SK-N-DZ (cell line): Measurements from ENCODE around the gene DRD4.
"Not testable (repeated sequence)": the region's sequence is repeated elsewhere in the genome, so short reads cannot be mapped to it uniquely, and the experiment has no call there.

Experiments
- DNase-seq: peaks from one replicate; pipeline ENCODE4 v3.0.0-alpha.2; 2015; ENCODE audit warnings: low spot score

DRD4 gene

DNA sequence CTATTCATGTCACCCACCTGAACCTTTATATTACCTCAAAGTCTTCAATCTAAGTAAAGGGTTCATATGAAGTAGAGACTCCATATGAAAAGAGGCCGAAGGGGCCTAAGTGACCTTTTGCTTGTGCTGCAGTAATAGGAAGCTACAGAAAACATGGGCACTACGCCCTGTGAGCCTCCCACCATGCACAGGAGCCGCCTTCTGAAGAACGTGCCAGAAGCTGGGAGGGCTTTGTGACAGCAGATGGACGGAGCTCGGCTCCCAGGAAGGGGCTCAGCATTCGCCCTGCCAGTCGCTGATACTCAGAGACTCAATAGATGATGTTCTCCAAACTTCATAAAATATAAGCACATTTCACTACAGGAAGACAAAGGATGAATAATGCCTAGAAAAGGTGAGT lies 36.8 kb downstream of the DRD4 start:
- no peak for DNase-seq

DNA sequence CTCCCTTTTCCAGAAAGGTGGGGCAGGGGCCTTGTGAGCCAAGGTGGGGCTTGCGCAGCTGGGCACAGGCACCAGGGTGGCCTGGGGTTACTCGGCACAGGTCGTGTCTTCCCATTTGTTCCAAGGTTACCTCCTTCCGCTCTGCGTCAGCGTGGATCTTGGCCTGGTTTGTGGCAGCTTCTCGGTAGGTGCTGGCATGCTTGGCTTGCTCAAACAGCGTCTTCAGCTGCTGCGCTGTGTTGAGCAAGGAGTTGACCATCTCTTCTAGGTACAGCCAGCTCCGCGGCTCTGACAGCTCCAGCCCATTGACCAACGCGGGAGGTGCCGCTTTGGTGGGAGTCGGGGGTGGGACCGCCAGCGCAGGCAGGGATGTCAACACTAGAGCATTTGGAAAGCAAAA lies 37.3 kb downstream of the DRD4 start:
- DNase-seq, result no peak

DNA sequence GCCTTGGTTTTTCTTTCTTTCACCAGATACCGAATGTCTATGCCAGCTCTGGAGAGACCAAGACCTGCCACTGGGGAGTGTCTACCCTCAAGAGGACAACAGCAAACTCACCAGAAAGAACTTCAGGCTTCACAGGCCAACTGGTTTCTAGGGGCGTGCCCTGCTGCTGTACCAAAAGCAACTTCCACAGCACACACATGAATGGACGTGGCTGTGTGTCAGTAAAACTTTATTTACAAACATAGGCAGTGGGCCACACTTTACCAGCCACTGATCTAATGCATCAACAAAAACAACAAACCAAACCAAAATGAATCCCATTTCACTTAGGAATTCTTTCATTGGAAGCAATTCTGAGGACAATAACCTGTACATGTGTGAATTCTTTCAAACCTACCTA lies 41.2 kb downstream of the DRD4 start:
- DNase-seq, result no peak

DNA sequence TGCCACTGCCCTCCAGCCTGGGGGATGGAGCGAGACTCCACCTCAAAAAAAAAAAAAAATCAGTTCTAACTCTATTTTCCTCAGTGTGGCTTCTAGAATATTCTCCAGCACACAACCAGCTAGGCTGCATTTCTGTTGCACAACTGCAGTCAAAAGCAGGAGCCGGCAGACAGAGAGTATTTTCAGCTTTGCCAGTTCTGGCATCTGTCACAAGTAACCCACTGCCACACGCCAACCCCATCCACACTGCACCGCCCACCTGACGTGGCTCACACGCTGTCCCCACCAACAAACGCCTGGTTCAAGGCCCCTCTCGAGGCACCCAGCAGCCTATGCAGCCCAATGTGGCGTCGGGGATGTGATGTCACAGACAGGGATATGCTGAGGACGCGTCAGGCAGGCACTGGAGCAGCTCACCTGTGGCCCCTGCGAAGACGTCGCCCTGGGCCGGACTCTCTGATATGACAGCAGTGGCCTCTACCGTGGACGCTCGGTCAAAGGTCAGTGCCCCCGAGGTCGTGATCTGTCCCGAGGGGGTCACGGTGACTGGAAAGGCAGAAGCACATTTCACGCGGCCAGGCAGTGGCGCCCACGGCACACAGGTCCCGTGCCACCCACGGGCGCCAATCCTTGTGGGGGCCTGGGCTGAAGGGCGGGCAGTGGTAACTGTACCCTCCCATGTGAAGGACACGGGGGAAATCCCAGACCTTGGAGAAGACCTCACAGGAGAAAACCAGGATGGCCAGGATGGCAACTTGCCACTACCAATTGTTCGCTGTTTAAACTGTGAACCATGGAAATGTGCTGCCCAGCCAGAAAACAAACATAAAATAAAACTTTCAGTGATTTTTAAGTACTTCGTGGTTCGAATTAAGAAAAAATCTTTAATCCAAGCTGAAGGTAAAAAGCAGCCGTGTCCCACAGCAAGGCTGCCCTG lies 42.5 kb downstream of the DRD4 start:
- no peak for DNase-seq

DNA sequence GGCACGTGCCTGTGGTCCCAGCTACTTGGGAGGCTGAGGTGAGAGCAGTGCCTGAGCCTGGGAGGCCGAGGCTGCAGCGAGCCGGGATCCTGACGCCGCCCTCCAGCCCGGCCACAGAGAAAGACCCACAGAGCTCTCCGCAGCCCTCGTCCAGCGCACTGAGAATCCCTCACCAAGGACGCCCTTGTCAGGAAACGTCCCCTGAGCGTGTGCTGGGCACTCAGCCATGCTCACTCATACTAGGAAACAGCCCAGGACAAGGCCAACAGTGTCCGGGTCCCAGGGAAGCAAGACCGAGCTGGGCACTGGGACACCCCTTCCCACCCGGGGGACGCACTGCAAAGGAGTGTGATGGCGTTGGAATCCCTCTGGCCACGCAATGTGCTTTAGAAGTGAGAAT lies 43.4 kb downstream of the DRD4 start:
- DNase-seq, result no peak

DNA sequence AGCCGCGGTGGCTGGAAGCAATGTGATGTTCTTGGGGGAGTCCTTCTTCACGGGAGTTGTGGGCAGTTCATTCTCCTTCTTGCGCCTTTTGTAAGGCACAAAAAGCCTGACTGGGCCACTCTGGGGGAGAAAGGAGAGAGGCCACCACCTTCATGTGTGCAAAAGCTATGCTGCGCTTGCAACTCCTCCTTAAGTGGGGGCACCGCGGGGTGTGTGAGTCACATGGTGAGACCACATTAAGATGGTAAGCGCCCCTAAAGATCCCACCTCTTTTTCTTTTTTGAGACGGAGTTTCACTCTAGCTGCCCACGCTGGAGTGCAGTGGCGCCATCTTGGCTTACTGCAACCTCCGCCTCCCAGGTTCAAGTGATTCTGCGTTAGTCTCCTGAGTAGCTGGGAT lies 43.9 kb downstream of the DRD4 start:
- DNase-seq, result no peak

DNA sequence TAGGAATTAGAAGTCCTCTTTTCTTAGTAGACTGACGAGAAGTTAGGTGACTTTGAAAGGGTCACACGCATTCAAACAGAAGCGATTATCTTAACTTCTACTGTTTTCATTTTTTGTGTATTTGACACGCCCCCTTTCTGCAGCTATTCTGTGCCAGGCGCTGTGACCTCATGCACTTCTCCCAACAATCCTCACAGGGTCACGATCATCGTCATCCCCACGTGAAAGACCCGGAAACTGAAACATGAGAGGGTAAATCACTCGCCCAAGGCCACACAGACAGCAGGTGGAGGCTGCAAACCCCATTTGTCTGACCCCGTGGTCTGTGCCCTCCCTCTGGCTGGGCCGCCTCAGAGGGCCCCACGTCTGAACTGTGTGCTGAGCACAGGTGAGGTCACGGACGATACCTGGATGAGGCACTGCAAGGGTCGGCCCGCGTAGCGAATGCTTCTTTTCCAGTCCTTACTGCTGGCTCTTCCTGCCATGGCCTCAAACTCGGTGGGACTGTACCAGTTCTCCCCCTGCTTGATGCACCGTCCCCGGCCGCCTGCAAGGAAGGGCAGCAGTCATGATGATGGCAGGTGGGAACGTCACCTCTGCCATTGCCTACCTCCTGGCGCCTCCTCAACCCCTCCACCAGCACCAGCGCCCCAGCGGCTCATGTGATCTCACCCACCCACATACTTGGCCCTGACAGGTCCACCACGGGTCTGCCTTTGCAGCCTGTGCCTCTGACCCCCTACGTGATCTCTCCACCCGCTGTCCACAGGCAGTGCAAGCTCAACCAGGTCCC lies 49.6 kb downstream of the DRD4 start:
- no peak for DNase-seq

DNA sequence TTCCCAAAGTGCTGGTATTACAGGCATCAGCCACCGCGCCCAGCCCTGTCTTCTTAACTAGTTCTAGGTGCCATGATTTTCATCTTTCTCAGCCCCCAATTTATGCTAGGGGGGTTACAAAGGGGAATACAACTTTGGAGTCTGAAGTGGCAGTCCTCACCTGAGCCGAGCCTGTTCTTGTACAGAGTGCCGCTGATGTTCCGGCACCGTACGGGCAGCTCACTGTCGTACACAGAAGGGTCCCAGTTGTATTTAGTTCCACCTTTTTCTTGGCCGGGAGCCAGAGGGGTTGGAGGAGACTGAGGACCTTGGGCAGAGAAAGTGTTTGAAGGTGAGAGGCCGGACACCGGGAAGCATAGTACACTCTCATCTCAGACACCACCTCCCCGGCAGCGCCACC lies 50.7 kb downstream of the DRD4 start:
- no peak for DNase-seq

DNA sequence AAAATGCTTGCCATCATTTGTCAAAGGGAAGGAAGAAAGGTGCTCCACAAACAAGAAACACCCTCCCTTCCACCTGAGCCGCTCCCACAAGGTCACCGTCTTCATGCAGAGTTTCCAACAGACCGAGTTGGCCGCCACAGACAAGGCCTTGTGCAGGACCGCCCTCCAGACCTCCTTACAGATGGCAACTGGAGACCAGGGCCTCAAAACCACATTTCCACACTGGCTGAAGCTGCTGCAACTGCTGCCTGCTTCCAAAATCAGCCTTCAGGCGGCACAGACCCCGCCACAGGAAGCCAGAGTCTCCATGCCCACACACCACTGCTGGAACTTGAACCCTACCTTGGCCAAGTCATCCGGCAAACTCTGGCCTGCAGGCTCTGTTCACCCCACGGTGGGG lies 51.6 kb downstream of the DRD4 start:
- DNase-seq, result no peak

DNA sequence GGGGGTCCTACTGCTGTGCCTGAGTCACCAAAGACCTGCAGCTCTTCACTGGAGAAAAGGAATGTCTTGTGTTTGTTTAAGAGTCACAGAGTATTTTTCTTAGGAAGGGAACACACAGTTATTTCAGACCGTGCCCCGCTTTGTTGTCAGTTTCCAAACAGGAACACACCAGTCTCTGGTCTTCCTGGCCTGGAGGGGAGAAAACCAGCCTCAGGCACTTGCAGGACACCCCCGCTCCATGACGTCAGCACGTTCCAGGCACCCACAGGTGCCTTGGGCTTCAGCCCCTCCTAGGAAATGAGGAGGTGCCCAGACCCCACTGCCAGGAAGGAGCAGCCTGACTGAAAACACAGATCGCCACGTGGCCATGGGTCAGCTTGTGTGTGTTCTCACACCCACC lies 52.6 kb downstream of the DRD4 start:
- no peak for DNase-seq

DNA sequence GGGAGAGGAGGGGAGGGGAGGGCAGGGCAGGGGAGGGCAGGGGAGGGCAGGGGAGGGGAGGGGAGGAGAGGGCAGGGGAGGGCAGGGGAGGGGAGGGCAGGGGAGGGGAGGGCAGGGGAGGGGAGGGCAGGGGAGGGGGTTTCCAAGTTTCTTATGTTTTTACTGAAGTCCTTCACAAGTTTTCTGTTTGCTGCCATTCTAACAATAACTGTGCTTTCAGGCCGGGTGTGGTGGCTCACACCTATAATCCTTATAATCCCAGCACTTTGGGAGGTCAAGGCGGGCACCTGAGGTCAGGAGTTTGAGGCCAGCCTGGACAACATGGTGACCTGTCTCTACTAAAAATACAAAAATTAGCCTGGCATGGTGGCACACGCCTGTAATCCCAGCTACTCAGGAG lies 53.2 kb downstream of the DRD4 start:
- not testable (repeated sequence) for DNase-seq
